OCI-LY1 (cell line): ENCODE measurements around the gene MACF1.

Experiments used
- CTCF ChIP-seq: fragments of 200-600 bp; sonication (generic), shearing (Covaris generic); IDR thresholded peaks from 2 replicates; pipeline ENCODE4 v1.5.1; 2017; ENCODE audit warnings: mild to moderate bottlenecking, antibody characterized with exemption, low read length, moderate library complexity, mixed read lengths
- EZH2 ChIP-seq: fragments of 200-600 bp; sonication (generic), shearing (Covaris generic); IDR thresholded peaks from 2 replicates; pipeline ENCODE4 v1.8.0; 2017; ENCODE audit warnings: borderline replicate concordance, mixed run types, mild to moderate bottlenecking, antibody characterized with exemption, low read length, moderate library complexity, mixed read lengths

GRCh38 chr1:39214714-39214997 lies 10.2 kb downstream of the MACF1 start:
- TF ChIP-seq CTCF: no peak
- TF ChIP-seq EZH2: no peak
